ENCODE results near the gene GRK5.

DNA sequence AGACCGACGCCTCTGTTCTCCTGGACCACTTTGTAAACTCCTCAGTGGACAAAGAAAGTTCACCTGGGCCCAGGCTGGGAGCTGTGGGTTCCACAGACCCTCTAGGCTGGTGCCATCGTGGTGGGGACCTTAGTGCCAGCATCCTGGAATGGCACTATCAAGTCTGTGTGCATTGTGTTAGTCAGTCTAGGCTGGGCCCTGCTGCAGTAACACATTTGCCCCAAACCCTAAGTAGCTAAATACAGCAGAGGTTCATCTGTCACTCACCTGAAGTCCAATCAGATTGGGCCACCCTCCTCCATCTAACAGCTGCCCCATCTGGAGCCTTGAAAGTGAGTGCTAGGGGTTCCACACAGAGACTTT is 224.4 kb downstream of the GRK5 start:
- TF ChIP-seq, protein P1, sequence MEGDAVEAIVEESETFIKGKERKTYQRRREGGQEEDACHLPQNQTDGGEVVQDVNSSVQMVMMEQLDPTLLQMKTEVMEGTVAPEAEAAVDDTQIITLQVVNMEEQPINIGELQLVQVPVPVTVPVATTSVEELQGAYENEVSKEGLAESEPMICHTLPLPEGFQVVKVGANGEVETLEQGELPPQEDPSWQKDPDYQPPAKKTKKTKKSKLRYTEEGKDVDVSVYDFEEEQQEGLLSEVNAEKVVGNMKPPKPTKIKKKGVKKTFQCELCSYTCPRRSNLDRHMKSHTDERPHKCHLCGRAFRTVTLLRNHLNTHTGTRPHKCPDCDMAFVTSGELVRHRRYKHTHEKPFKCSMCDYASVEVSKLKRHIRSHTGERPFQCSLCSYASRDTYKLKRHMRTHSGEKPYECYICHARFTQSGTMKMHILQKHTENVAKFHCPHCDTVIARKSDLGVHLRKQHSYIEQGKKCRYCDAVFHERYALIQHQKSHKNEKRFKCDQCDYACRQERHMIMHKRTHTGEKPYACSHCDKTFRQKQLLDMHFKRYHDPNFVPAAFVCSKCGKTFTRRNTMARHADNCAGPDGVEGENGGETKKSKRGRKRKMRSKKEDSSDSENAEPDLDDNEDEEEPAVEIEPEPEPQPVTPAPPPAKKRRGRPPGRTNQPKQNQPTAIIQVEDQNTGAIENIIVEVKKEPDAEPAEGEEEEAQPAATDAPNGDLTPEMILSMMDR (IDR thresholded peaks at IDR 0.05): no peak
- TF ChIP-seq POLR2A (IDR thresholded peaks at IDR 0.05): no peak
